Stimulated activated naive CD4-positive, alpha-beta T cell treated with Interleukin-2 at 50 U/mL for 16 hours (primary cell): Measurements from ENCODE around the gene MEX3B.

Experiments
- DNase-seq: peaks from one replicate; lab custom pipeline; 2025; lab: John Stamatoyannopoulos, UW

Gene MEX3B

GRCh38 chr15:82045892-82046665 is at the start of gene MEX3B:
MEX3B (minus strand) TSS chr15:82046018; CDS start chr15:82045705, 313 bp downstream.
- DNase-seq: peak; percentile 92

DNA sequence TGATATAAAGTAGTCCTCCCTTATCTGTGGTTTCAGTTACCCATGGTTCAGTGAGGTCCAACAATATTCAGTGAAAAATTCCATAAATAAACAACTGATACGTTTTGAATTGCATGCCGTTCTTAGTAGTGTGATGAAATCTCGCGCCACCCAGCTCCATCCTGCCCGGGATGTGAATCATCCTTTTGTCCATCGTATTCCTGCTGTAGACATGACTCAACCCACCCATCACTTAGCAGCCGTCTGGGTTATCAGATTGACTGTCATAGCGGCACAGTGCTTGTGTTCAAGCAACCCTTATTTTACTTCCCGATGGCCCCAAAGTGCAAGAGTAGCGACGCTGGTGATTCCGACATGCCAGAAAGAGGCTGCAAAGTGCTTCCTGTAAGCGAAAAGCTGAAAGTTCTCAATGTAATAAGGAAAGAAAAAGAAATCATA is 48.0 kb upstream of the MEX3B start:
- DNase-seq: no peak

- no peak for DNase-seq
Observed at GRCh38 chr15:82093325-82093724, 47.5 kb upstream of the MEX3B start.

- DNase-seq: no peak
Observed at GRCh38 chr15:82091636-82092140, 45.9 kb upstream of the MEX3B start.

DNA sequence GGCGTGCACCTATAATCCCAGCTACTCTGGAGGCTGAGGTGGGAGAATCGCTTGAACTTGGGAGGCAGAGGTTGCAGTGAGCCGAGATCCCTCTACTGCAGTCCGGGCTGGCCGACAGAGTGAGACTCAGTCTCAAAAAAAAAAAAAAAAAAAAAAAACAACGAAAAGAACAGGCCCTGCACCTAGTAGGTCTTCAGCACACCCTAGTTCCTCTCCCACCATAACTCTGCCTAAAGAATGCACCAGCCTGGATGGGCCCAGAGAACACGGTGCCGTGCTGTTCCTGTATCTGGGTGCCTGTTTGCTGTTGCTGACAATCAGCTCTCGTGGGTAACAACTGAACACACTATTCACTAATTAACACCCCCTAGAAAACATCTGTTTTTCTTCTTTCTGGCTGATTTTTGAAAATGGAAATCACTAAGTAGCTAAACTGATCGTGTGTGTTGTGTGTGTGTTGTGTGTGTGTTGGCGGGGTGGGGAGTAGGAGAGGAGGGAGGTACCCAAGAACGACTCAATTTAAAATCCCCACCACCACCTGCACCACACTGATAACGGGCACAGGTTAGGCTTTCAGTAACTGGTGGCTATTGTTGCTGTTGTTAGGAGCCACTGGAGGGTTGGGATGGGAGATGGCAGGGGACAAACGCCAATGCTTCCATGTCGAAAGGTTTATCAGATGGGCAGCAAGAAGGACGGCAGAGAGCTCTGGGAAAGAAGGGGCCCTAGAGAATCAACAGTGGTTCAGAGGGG is 40.6 kb upstream of the MEX3B start:
- no peak for DNase-seq

GRCh38 chr15:82081914-82082762 is 36.3 kb upstream of the MEX3B start:
- no peak for DNase-seq

DNA sequence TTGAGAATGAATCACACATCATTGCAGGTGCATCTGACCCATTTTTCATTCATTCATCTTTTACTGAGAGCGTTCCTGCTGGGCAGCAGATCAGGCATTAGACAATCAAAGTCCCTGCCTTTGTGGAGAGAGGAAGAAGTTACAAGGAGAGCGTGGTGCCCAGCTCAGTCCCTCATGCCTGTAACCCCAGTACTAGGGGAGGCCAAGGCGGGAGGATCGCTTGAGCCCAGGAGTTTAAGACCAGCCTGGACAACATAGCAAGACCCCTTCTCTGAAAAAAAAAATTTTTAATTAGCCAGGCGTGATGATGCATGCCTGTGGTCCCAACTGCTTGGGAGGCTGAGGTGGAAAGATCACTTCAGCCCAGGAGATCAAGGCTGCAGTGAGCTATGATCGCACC is 35.0 kb upstream of the MEX3B start:
- DNase-seq: no peak

GRCh38 chr15:82079736-82080135 is 33.9 kb upstream of the MEX3B start:
- no peak for DNase-seq

DNA sequence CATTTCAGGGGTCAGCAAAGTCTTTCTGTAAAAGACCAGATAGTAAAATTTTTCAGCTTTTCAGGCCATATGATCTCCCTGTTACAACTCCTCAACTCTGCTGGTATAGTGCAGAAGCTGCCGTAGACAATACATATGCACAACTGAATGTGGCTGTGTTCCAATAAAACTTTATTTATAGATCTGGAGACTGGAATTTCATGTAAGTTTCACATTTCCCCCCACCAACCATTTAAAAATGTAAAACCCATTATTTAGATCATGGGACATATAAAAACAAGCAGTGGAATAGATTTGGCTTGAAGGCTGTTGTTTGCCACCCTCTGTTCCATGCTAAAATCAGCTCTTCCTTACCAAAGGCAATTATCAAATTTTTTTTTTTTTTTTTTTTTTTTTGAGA is 28.8 kb upstream of the MEX3B start:
- DNase-seq: no peak

GRCh38 chr15:82072926-82073537 is 27.2 kb upstream of the MEX3B start:
- no peak for DNase-seq

GRCh38 chr15:82066455-82066854 is 20.6 kb upstream of the MEX3B start:
- DNase-seq: no peak

DNA sequence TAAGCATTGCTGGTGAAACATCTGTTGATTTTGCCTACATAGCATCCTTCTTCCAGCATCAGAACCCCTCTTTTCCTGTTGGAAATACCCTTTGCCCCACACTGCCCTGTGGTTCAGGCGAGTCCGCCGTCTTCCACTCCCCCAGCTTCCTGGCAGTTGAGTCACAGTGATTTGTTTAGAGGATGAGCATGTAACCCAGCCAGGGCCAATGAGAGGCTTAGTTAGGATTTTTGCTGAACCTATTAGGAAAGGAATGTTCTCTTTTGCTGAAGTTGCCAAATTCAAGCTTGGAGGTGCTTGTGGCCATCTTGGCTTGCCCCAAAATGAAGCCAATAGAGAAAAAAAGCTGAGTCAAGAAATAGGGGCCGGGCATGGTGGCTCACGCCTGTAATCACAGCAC is 19.0 kb upstream of the MEX3B start:
- DNase-seq: no peak

DNA sequence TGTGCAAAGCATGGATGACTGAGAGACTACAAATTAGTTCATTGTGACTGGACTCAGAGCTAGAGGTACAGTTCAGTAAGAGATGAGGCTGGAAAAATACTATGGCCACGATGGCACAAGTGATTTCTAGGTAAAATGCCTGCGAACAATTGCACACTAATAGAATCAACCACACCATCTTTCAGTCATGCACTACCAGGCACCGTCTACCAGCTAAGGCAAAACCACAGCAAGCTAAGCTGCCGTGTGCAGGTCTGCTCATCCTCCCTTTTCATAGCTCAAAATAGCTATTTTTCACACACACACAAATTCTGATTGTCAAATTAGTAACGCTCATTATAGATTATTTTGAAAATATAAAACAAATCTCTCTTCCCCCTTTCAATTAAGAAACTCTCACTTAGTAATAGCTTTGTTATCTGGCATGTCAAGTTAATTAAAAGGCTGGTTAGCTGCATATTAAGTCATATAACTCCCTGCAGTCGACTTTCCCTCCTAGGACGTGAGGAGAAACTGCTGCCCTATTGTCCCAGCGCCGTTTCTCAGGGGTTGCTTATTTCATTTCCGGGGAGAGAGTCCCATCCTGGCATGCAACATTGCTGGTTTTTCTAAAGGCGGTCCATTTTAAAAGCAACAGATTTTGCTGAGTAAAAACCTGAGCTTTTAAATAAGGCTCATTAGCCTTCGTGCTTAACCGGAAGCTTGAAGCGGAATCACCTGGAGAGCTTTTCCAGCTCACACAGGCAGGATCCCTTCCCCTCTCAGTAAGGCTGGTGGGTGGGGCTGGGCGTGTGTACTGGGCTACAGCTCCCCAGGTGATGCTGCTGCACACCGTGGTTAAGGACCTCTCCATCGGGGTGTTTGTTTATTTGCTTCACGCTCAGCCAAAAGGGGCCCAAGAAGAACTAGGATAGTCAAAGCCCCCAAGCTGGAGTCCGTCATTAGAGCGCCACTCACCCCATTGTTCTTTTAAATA is 16.9 kb upstream of the MEX3B start:
- no peak for DNase-seq

DNA sequence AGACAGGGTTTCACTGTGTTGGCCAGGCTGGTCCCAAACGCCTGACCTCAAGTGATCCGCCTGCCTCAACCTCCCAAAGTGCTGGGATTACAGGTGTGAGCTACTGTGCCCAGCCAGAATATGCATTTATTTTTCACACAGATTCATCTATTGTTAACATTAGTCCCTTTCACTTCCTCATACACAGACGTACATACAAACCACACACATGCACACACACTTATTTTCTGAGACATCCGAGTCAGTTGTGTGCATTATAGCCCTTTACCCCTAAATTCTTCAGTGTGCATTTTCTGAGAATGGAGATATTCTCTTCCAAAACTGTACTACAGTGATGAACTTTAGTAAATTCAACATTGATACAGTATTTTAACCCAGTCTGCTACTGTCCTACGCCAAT is 15.0 kb upstream of the MEX3B start:
- DNase-seq: no peak

DNA sequence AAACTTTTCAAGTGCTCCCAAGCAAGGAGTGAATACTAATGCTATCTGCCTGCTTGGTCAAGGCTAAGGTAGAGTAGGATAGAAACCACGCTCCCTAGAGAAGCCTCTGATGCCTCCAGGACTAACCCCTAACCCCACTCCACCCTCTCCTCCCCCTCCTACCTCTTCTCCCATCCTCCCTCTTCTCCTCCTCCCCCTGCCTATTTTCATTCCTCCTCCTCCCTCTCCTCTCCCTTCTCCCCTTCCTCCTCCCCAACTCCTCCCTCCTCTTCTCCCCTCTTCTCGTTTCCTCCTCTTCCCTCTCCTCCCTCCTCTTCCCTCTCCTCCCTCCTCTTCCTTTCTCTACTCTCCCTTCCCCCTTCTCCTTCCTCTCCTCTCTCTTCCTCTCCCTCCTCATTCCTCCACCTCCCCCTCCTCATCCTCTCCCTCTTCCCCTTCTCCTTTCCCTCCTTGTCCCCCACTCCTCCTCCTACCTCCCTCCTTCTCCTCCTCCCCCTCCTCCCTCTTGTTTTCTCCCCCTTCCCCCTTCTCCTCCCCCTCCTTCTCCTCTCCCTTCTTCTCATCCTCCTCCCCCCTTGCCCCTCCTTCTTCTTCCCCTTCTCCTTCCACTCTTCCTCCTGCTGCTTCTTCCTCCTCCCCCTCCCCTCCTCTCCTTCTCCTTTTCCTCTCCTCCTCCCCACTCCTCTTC is 12.8 kb upstream of the MEX3B start:
- no peak for DNase-seq

- no peak for DNase-seq
Observed at GRCh38 chr15:82058026-82058425, 12.2 kb upstream of the MEX3B start.

DNA sequence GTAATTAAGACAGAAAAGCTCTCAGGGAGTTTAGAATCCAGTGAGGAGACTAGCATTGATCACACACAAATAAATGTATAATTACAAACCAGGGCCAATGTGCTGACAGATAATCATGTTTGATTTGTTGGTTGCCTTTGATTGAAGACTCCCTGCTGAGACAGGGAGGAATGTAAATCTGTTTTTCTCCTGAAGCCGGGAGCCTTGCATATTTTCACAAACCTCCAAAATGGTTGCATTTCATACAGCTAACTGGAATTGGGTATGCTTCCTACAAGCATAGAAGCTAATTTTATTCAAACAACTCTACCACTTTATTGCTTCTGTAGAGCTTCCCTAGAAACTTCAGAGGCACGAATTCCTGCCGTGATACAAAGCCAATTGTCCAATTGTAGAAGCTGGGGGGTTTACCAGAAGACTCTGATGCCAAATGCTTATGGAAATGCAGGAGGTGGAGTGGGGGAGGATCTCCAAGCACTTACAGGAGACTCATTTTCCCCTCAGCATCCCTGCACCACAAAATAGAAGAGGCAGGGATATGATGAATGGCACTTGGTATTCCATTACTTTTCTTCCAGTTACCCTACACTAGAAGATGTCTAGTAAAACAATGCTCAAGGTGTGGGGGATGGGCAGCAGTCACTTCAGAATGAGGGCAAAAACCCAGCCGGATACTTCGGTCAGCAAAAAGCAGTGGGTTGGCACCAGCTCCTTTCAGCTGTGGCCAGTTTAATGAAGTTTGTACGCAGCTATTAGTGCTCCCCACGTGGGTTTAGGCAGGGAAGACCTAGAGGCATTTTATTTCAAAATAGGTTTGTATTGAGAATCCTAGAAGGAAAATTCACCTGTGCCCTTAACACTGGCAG is 11.4 kb upstream of the MEX3B start:
- DNase-seq: no peak

GRCh38 chr15:82052751-82053150 is 6.9 kb upstream of the MEX3B start:
- DNase-seq: no peak

GRCh38 chr15:82051664-82052063 is 5.8 kb upstream of the MEX3B start:
- no peak for DNase-seq
